ENCODE measurements around the gene CIP2A.

DNA sequence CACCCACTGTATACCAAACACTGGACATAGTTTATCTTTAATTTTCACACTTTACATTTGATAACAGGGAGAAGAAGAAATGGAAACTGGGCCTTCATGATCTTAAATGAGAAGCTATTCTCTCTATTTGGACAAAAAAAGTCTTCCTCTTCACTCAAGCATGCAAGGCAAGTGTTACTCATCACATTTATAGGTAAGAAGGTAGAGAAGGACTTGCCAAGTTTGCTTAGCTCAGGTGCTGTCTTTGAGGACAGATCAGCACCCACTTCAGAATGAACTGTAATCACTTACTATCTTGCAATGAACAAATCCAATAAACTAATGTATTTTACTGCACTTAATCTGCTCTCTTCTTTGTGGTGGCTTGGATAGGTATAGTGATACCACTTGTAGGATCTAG, 77.7 kb downstream of the CIP2A start:
- TF ChIP-seq, protein P1, sequence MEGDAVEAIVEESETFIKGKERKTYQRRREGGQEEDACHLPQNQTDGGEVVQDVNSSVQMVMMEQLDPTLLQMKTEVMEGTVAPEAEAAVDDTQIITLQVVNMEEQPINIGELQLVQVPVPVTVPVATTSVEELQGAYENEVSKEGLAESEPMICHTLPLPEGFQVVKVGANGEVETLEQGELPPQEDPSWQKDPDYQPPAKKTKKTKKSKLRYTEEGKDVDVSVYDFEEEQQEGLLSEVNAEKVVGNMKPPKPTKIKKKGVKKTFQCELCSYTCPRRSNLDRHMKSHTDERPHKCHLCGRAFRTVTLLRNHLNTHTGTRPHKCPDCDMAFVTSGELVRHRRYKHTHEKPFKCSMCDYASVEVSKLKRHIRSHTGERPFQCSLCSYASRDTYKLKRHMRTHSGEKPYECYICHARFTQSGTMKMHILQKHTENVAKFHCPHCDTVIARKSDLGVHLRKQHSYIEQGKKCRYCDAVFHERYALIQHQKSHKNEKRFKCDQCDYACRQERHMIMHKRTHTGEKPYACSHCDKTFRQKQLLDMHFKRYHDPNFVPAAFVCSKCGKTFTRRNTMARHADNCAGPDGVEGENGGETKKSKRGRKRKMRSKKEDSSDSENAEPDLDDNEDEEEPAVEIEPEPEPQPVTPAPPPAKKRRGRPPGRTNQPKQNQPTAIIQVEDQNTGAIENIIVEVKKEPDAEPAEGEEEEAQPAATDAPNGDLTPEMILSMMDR (conservative IDR thresholded peaks at IDR 0.05 in 1 of 2, IDR thresholded peaks at IDR 0.05 in 1 of 2; ENCODE audit: extremely low read depth in 1 of 2, insufficient read depth in 1 of 2, low read depth in 1 of 2, low read length in 2 of 2), result no peak
- TF ChIP-seq EZH2 (IDR thresholded peaks at IDR 0.05; ENCODE audit: borderline replicate concordance, low read length), result no peak

Data from mammary epithelial cell (primary cell).